Measurements from ENCODE around the gene NLGN4X.

DNA sequence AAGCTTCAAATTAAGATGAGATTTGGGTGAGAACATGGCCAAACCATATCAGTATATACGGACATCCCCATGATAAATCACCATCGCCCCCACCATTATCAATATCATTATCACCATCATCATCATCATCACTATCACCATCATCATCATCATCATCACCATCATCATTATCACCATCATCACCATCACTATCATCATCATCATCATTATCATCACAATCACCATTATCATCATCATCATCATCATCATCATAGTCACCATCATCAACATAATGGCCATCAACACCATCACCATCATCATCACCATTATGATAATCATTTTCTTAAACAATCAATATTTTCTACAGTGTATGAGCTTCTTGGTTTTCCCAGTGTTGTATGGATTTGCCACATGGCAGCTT, 360.9 kb downstream of the NLGN4X start:
- TF ChIP-seq, protein P1, sequence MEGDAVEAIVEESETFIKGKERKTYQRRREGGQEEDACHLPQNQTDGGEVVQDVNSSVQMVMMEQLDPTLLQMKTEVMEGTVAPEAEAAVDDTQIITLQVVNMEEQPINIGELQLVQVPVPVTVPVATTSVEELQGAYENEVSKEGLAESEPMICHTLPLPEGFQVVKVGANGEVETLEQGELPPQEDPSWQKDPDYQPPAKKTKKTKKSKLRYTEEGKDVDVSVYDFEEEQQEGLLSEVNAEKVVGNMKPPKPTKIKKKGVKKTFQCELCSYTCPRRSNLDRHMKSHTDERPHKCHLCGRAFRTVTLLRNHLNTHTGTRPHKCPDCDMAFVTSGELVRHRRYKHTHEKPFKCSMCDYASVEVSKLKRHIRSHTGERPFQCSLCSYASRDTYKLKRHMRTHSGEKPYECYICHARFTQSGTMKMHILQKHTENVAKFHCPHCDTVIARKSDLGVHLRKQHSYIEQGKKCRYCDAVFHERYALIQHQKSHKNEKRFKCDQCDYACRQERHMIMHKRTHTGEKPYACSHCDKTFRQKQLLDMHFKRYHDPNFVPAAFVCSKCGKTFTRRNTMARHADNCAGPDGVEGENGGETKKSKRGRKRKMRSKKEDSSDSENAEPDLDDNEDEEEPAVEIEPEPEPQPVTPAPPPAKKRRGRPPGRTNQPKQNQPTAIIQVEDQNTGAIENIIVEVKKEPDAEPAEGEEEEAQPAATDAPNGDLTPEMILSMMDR (IDR thresholded peaks at IDR 0.05), result no peak
- TF ChIP-seq POLR2A (IDR thresholded peaks at IDR 0.05), result no peak

Data from uterus (tissue), 2 donors.